DMS114 treated with DMSO at 0.1 percent for 48 hours (cell line): ENCODE data around the gene MYCBPAP.
"Not testable (repeated sequence)": the region's sequence is repeated elsewhere in the genome, so short reads cannot be mapped to it uniquely, and the experiment has no call there.

Experiments used
- DNase-seq: peaks from one replicate; lab custom pipeline; 2025; ENCODE audit not compliant: unreplicated experiment; lab: John Stamatoyannopoulos, UW

The MYCBPAP gene

GRCh38 chr17:50471009-50471905, 37.0 kb upstream of the MYCBPAP start:
- DNase-seq = no peak

- DNase-seq = no peak
These were observed 36.0 kb upstream of the MYCBPAP start for GRCh38 chr17:50472286-50472685.

- peak; percentile 5 for DNase-seq
These were observed 35.5 kb upstream of the MYCBPAP start for GRCh38 chr17:50472761-50473161.

GRCh38 chr17:50473901-50474300, 34.3 kb upstream of the MYCBPAP start:
- no peak for DNase-seq

- no peak for DNase-seq
These were observed 33.7 kb upstream of the MYCBPAP start for GRCh38 chr17:50474523-50474922.

- no peak for DNase-seq
These were observed 32.9 kb upstream of the MYCBPAP start for GRCh38 chr17:50475362-50475761.

GRCh38 chr17:50475775-50476544, 32.3 kb upstream of the MYCBPAP start:
- DNase-seq = not testable (repeated sequence)

- DNase-seq = no peak
These were observed 31.5 kb upstream of the MYCBPAP start for GRCh38 chr17:50476545-50477315.

- no peak for DNase-seq
These were observed 30.3 kb upstream of the MYCBPAP start for GRCh38 chr17:50477976-50478375.

GRCh38 chr17:50478391-50479381, 29.6 kb upstream of the MYCBPAP start, which contains the start of gene RSAD1:
Gene RSAD1, plus strand, starts transcription at chr17:50478860. Its CDS starts 25 bp downstream, at chr17:50478885.
- peak; percentile 85 for DNase-seq

- peak; percentile 70 for DNase-seq
These were observed 28.6 kb upstream of the MYCBPAP start for GRCh38 chr17:50479522-50480141.

GRCh38 chr17:50480142-50480764, 28.0 kb upstream of the MYCBPAP start:
- no peak for DNase-seq

- no peak for DNase-seq
These were observed 27.3 kb upstream of the MYCBPAP start for GRCh38 chr17:50480854-50481490.

- no peak for DNase-seq
These were observed 26.6 kb upstream of the MYCBPAP start for GRCh38 chr17:50481648-50482047.

- no peak for DNase-seq
These were observed 26.1 kb upstream of the MYCBPAP start for GRCh38 chr17:50482110-50482509.

GRCh38 chr17:50482516-50482915, 25.7 kb upstream of the MYCBPAP start:
- DNase-seq = peak; percentile 50

GRCh38 chr17:50483266-50483665, 25.0 kb upstream of the MYCBPAP start:
- DNase-seq = no peak

- DNase-seq = no peak
These were observed 23.7 kb upstream of the MYCBPAP start for GRCh38 chr17:50484386-50485155.
